Keratinocyte (primary cell): ENCODE measurements around the gene OR5K2. TPM values are rescaled to one million over a fixed set of nuclear protein-coding genes. Genes with fewer than 3 reads are reported as not detected.

Source experiments
- DNase-seq: peaks from one replicate; pipeline ENCODE4 v3.0.0-alpha.2; 2011; ENCODE audit warnings: low read depth, missing footprints, low spot score
- FAIRE-seq: peaks from 2 replicates; lab custom pipeline; 2011; peaks lifted over from hg19 to GRCh38; lab: Jason Lieb, UNC
- H2AFZ ChIP-seq: 2 replicates; pipeline ENCODE4 v1.6.0; 2012; ENCODE audit warnings: low read length, control low read depth, inconsistent platforms; ENCODE audit not compliant: control insufficient read depth
- H3K27ac ChIP-seq: 2 replicates; pipeline ENCODE4 v1.5.1; 2011; ENCODE audit warnings: low read length; ENCODE audit not compliant: control insufficient read depth, insufficient read depth
- H3K27me3 ChIP-seq: 3 replicates; pipeline ENCODE4 v1.6.0; 2011; ENCODE audit warnings: low read length; ENCODE audit not compliant: control insufficient read depth, insufficient read depth; ENCODE audit errors: extremely low read depth
- H3K36me3 ChIP-seq, 2 experiments: 2 replicates in 1 of 2; 3 replicates in 1 of 2; pipeline ENCODE4 v1.5.1; 2011; ENCODE audit warnings: low read length in 2 of 2, mild to moderate bottlenecking in 1 of 2; ENCODE audit not compliant: control insufficient read depth in 2 of 2, insufficient read depth in 2 of 2; ENCODE audit errors: extremely low read depth in 1 of 2
- H3K4me1 ChIP-seq: 3 replicates; pipeline ENCODE4 v1.5.1; 2011; ENCODE audit warnings: low read length; ENCODE audit not compliant: control insufficient read depth, insufficient read depth; ENCODE audit errors: extremely low read depth
- H3K4me2 ChIP-seq: 3 replicates; pipeline ENCODE4 v1.6.0; 2011; ENCODE audit warnings: low read depth, low read length; ENCODE audit not compliant: control insufficient read depth, insufficient read depth; ENCODE audit errors: extremely low read depth
- H3K4me3 ChIP-seq, 3 experiments: fragments of 200-600 bp in 1 of 3; sonication (generic) in 1 of 3; 2 replicates in 2 of 3; 3 replicates in 1 of 3; pipeline ENCODE4 v1.5.1; 2011 to 2016; ENCODE audit warnings: low read length in 3 of 3, mild to moderate bottlenecking in 3 of 3, control low read depth in 2 of 3, inconsistent platforms in 1 of 3, low read depth in 1 of 3, mixed read lengths in 1 of 3, mixed run types in 1 of 3, moderate library complexity in 1 of 3; ENCODE audit not compliant: control insufficient read depth in 2 of 3, insufficient read depth in 2 of 3; ENCODE audit errors: extremely low read depth in 1 of 3
- H3K79me2 ChIP-seq: 2 replicates; pipeline ENCODE4 v1.6.0; 2012; ENCODE audit warnings: low read length; ENCODE audit not compliant: control insufficient read depth, insufficient read depth
- H3K9ac ChIP-seq: 3 replicates; pipeline ENCODE4 v1.6.0; 2011; ENCODE audit warnings: low read length; ENCODE audit not compliant: control insufficient read depth, insufficient read depth; ENCODE audit errors: extremely low read depth
- H3K9me1 ChIP-seq: 3 replicates; pipeline ENCODE4 v1.6.0; 2011; ENCODE audit warnings: low read length; ENCODE audit not compliant: control insufficient read depth, insufficient read depth; ENCODE audit errors: extremely low read depth
- H3K9me3 ChIP-seq: 2 replicates; pipeline ENCODE4 v1.5.1; 2012; ENCODE audit warnings: low read depth, low read length; ENCODE audit not compliant: control insufficient read depth
- H4K20me1 ChIP-seq: 3 replicates; pipeline ENCODE4 v1.6.0; 2011; ENCODE audit warnings: low read length; ENCODE audit not compliant: control insufficient read depth, insufficient read depth; ENCODE audit errors: extremely low read depth
- EZH2 ChIP-seq: IDR thresholded peaks from one replicate; pipeline ENCODE4 v1.6.1; 2012; ENCODE audit warnings: inconsistent platforms, mild to moderate bottlenecking, low read length, moderate library complexity
- dilution Hi-C: fragments of 300-500 bp; cut with MboI; formaldehyde crosslinking; loops from one replicate; pipeline ENCODE4 v1.7.0; 2020; ENCODE audit warnings: low sequenced_read_pairs; ENCODE audit not compliant: extremely low pct_ligation_motif_present
- polyA plus RNA-seq, 5 experiments: library from polyadenylated mRNA; depleted of rRNA in 3 of 5; stranded (reverse) in 3 of 5; stranded (forward) in 1 of 5; unstranded in 1 of 5; fragments of >200 nt; gene quantifications; 1 replicate in 1 of 5; 2 replicates in 3 of 5; 3 replicates in 1 of 5; pipeline versions ENCODE4 v1.2.1 to v1.2.3, GENCODE V29; 2011 to 2012; ENCODE audit warnings: missing spikeins in 2 of 5, low read depth in 1 of 5, low replicate concordance in 1 of 5
- TF ChIP-seq, protein P1 (sequence below), 3 experiments: IDR thresholded peaks in 1 of 3; conservative IDR thresholded peaks in 1 of 3; optimal IDR thresholded peaks in 1 of 3; 2 replicates in 2 of 3; 3 replicates in 1 of 3; pipeline versions ENCODE3 to v1.5.1; 2011; ENCODE audit warnings: low read length in 3 of 3, mild to moderate bottlenecking in 3 of 3, moderate library complexity in 2 of 3, control low read depth in 1 of 3, inconsistent platforms in 1 of 3; ENCODE audit not compliant: insufficient read depth in 2 of 3; ENCODE audit errors: extremely low read depth in 1 of 3

OR5K2 gene
- polyA plus RNA-seq, 1 donor (not counting 4 experiments of a cell fraction or from before 2014, with no cell fraction given): not detected

- H3K4me1 ChIP-seq: peaks cover 19% of the 10 kb centered on the region
- TF ChIP-seq, protein P1, sequence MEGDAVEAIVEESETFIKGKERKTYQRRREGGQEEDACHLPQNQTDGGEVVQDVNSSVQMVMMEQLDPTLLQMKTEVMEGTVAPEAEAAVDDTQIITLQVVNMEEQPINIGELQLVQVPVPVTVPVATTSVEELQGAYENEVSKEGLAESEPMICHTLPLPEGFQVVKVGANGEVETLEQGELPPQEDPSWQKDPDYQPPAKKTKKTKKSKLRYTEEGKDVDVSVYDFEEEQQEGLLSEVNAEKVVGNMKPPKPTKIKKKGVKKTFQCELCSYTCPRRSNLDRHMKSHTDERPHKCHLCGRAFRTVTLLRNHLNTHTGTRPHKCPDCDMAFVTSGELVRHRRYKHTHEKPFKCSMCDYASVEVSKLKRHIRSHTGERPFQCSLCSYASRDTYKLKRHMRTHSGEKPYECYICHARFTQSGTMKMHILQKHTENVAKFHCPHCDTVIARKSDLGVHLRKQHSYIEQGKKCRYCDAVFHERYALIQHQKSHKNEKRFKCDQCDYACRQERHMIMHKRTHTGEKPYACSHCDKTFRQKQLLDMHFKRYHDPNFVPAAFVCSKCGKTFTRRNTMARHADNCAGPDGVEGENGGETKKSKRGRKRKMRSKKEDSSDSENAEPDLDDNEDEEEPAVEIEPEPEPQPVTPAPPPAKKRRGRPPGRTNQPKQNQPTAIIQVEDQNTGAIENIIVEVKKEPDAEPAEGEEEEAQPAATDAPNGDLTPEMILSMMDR (optimal IDR thresholded peaks at IDR 0.05 in 1 of 3, IDR thresholded peaks at IDR 0.05 in 1 of 3, conservative IDR thresholded peaks at IDR 0.05 in 1 of 3; ENCODE audit: extremely low read depth in 1 of 3, insufficient read depth in 2 of 3, low read length in 3 of 3): no peak
- no peak for TF ChIP-seq EZH2
- H3K4me2 ChIP-seq: peak overlapping the region; percentile 86
- H3K9ac ChIP-seq: peak overlapping the region; percentile 64
- peak overlapping the region; percentile 2 to 43 (median 16) for H3K4me3 ChIP-seq
- H2AFZ ChIP-seq: peak overlapping the region; percentile 50
- H3K79me2 ChIP-seq: no peaks in the 10 kb centered on the region
- no peaks in the 10 kb centered on the region for H4K20me1 ChIP-seq
- dilution Hi-C loops: no loop called here
- H3K27ac ChIP-seq: peak overlapping the region; percentile 91
- no peaks in the 10 kb centered on the region for H3K27me3 ChIP-seq
- no peaks in the 10 kb centered on the region for H3K9me1 ChIP-seq
- no peaks in the 10 kb centered on the region for H3K9me3 ChIP-seq
- FAIRE-seq (peak; percentile 98), DNase-seq (no peak)
- no peaks in the 10 kb centered on the region for H3K36me3 ChIP-seq
These were observed 14.6 kb upstream of the OR5K2 start for GRCh38 chr3:98482717-98483482.

GRCh38 chr3:98483626-98484025, 13.9 kb upstream of the OR5K2 start:
- Histone ChIP-seq H3K79me2 (no peaks in the 10 kb centered on the region), H3K9me3 (no peaks in the 10 kb centered on the region), H3K4me1 (peaks cover 19% of the 10 kb centered on the region), H3K27ac (peak overlapping the region; percentile 91), H3K9ac (peak overlapping the region; percentile 64), H2AFZ (peak overlapping the region; percentile 50), H3K27me3 (no peaks in the 10 kb centered on the region), H3K4me3 (peak overlapping the region in 2 of 3 experiments; percentile 35 to 43), H3K36me3 (no peaks in the 10 kb centered on the region), H3K9me1 (no peaks in the 10 kb centered on the region), H4K20me1 (no peaks in the 10 kb centered on the region), H3K4me2 (peak overlapping the region; percentile 86)
- no peak for FAIRE-seq
- dilution Hi-C loops: no loop called here
- no peak for TF ChIP-seq EZH2
- TF ChIP-seq, protein P1 (optimal IDR thresholded peaks at IDR 0.05 in 1 of 3, IDR thresholded peaks at IDR 0.05 in 1 of 3, conservative IDR thresholded peaks at IDR 0.05 in 1 of 3; ENCODE audit: extremely low read depth in 1 of 3, insufficient read depth in 2 of 3, low read length in 3 of 3): no peak
- no peak for DNase-seq
